Stimulated activated CD4-positive, alpha-beta T cell treated with anti-CD3 and anti-CD28 coated beads, Interleukin-12 subunit alpha, Interleukin-12 subunit beta, amount 100 ng/mL, for 24 hours (primary cell): ENCODE measurements around the gene RAB22A.
"Not testable (repeated sequence)": the region's sequence is repeated elsewhere in the genome, so short reads cannot be mapped to it uniquely, and the experiment has no call there.

ENCODE experiments used
- DNase-seq, 2 experiments: peaks; one replicate each; pipeline ENCODE4 v3.0.0-alpha.2; 2020; ENCODE audit warnings: low read depth in 2 of 2

Gene RAB22A

DNA sequence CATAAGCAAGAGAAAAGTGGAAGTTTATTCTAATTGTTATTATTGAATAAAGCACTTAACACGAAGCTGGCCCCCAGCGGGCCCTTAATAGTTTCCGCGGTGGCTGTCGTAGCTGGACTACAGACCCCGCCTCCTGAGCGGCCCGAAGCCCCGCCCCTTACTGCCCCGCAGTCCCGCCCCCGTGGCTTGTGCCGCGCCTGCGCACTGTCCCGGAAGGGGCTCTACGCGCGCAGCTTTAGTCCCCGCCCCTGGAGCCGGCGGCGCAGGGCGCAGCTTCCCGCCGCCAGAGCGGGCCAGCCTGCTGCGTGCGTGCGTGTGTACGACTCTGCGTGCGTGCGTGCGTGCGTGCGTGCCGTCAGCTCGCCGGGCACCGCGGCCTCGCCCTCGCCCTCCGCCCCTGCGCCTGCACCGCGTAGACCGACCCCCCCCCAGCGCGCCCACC lies 79.4 kb downstream of the RAB22A start, which contains the start of gene VAPB:
VAPB (plus strand) TSS at position 348 of the 442 bp plus-strand sequence. CDS start 231 bp downstream, outside the sequence.
- peak; percentile 92 to 94 for DNase-seq

DNA sequence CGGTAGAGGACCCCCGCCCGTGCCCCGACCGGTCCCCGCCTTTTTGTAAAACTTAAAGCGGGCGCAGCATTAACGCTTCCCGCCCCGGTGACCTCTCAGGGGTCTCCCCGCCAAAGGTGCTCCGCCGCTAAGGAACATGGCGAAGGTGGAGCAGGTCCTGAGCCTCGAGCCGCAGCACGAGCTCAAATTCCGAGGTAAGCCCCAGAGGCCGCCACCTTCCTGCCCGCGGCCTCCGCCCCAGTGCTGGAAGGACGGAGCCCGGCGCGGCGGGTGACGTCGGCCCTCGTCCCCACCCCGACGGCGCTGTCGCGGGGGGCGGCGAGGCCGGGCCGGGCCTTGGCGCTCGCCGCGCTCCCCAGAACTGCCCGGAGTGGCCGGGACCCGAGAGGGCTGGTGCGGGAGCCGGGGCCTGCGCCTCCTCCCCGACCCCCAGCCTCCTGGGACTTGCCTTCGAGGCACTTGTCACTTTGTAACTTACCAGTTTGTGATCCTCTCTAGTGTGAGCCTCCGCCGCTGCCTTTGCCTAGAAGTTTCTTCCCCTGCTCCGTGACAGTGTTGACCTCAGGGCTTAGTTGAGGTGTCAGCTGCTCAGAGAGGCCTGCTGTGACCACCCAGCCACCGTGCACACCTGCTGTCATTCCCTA lies 79.9 kb downstream of the RAB22A start:
- peak in 1 of 2 experiments; percentile 8 for DNase-seq

DNA sequence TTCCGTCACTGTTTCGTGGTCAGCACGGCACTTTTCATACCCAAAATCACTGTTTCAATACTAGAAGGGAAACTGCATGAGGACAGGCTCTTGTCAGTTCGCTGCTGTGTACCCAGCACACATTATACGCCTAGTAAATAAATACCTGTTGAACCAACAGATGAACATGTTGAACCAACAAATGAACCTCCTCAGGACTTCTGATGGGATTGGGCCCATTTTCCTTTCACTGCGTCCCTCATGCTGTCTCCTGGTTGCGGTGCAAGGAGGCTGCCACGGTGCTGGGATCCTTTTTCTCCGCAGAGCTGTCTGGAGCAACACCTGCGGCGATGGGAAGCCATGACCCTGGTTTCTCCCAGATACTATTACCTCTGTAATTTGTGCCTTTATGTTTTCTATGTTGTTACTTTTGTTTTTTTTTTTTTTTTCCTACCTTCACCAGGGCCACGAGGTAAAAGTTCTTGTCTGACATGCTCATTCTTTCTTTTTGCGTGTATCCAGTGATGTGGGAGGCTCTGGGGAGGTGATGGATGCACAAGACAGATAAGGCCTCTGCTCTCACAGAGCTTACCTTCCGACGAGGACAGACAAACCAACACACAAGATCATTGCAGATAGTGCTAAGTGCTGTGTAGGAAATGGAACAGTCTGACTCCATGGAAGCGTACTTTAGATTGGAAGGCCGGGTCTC lies 80.6 kb downstream of the RAB22A start:
- no peak for DNase-seq

DNA sequence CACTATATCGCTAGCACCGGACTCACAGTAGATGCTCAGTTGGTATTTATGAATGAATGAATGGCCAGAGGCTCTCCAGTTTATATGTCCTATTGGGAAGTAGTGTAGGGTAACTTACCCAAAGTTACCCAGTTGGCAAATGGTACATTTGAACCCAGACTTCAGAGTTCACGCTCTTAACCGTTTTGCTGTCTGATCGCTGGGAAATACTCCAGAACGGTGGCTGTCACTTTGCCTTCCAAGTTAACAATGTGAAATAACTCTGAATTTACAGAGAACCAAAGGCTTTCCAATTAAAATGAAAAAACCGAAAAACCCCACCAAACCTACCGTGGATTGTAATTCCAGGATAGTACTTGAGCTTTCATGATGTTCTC lies 81.1 kb downstream of the RAB22A start:
- DNase-seq = no peak

DNA sequence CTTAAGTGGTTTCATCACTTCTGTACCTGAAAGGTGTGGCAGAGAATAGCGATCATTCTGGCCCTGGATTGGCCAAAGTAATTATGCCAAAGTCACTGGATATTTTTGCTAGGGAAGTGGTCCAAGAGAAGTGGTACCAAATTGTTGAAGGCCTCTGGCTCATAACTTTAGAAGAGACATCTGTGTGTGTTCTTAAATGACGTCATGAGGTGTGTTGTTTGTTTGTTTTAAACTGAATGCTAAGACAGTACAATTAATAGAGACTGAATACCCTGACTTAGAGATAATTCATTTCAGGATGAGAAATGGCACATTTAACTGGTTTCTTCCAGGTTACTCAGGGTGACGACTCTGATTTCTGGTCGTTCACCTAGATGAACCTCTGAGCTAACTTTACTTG lies 82.8 kb downstream of the RAB22A start:
- no peak for DNase-seq

DNA sequence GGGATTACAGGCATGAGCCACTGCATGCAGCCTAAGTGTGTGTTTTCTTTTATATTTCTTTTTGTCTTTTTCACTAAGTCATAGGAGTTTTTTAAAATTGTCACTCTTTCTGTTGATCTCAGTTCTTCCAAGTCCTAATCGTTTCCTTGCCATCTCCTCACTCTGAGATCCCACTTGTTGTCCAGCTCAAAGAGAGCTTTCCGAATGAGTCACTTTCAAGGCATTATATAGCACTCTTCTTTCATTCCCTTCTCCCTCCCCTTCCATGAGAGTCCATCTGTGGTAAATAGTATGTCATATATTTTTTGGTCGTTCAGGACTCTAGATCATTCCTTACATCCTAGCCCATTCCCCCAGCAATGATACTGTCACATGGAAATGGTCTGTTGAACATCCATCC lies 83.8 kb downstream of the RAB22A start:
- DNase-seq = no peak

DNA sequence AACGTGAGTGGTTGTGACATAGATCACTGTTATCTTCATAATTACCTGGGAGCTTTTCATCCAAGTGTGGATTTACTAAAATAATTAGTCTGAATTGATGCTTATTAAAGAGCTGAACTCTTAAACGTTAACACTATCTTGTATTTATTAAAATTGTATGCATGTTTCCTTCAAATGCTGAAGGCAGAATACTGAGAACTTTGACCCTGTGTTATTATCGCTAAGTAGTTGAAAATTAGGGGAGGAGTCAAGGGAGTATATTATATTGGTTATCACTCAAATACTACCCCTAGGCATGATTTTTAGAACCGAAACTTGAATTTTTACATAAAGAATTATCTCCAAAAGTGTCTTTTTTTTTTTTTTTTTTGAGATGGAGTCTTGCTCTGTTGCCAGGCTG lies 85.3 kb downstream of the RAB22A start:
- no peak for DNase-seq

DNA sequence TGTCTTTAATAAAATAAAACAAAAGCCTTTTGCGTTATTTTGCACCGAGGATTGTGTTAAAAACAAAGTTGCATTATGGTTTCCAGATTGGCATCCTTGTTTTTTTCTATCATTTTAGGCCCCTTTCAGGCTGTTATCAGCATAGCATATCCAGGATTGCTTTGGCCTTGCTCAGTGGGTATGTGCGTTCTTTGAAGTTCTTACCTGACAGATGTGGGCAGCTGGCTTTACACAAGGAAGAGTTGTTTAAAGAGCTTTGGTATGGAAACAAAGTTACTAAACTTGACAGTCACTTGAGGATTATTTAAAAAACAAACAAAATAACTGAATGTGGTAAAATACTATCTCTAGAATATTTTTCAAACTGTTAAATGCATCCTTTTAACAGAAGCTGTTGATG lies 86.1 kb downstream of the RAB22A start:
- no peak for DNase-seq

DNA sequence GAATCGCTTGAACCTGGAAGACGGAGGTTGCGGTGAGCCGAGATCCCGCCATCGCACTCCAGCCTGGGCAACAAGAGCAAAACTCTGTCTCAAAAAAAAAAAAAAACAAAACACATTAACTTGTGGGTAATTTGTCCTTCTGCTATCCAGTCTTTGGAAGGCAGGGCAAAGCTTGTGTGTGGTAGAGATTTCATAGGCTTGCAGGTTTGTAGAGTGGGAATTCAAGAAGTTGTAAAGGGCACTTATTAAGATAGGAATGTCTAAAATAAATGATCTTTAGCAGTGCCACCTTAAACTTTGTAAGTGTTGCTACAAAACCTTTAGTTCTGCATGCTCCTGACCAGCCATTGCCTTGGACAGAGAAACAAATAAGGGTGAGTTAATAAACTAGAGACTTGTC lies 87.9 kb downstream of the RAB22A start:
- no peak for DNase-seq

DNA sequence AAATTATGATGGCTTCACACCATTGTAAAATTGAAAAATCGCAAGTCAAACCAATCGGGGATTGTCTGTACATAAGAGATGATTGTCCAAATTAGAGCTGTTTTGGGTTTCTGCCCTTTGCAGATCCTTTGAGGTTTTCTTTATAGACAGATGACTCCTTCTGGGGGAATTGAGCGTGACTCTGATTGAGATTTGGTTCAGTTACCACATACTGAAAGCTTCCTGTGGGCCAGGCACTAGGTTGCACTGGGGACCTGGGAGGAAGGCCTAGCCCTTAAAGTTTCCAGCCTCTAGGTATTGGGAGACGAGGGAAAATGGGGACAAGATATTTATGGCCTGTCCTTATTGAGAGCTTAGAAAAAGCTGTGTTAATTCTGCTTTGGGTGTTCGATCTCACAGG lies 88.7 kb downstream of the RAB22A start:
- no peak for DNase-seq

DNA sequence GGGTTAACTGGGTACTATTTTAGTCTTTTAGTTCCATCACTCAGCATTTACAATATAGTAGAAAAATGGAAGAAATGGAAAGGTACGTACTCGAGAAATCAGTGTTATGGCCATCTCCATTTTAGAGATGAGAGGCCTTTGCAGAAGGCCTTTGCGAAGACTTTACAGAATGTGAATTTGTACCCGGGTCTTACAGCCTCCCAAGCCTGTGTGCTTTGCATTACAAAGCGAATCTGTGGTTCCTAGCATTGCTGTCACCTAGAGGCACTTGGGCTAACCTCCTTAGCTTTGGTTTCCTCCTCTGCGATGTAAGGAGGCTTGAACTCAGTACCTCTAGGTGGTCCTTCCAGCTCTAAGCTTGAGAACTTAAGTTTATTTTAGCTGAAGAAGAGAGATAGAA lies 90.4 kb downstream of the RAB22A start:
- DNase-seq = no peak

DNA sequence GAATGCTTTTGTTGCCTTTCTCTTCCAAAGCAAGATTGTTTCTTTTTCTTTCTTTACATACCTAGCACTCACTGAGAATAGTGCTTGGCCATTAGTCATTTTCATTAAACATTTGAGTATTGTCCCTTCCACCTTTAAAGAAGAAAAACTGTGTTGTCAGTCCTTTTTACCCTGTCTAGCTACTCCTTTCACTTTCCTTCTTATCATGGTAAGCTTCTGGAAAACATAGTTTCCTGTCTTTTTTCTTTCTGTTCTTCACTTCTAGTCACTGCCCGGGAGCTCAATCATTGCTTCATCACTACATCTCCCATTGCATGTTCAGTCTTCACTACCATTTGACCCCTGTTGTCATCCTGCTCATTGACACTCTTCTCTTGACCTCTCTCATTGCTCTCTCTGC lies 91.6 kb downstream of the RAB22A start:
- no peak for DNase-seq

DNA sequence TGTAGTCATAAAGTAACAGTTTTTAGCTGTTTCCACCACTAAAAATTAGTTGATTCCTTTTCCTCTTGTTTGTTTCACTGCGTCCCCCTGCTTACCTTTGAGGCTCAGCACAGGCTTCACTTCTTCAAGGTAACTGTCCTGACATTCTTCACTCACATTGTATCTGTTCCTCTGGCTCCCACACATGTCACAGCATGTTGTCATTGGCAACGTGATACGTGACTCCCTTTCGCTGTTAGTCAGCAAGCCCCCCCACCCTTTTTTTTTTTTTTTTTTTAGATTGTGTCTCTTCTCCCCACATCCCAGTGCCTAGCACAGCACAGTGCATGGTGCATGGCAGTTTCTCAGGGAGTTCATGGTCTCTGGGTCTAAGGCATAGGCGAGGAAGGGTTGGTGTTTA lies 92.8 kb downstream of the RAB22A start:
- no peak for DNase-seq

DNA sequence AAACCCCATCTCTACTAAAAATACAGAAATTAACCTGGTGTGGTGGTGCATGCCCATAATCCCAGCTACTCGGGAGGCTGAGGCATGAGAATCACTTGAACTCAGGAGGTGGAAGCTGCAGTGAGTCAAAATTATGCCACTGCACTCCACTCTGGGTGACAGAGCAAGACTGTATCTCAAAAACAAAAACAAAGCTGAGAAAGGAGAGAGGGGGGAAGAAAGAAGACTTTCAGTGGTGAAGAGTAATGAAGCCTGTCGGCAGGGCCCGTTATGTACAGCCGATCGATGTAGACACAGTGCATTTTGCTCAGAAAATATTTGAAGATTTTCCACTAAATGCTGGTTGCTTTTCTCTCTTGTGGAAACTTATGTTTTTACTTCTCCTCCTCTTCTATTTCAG lies 93.3 kb downstream of the RAB22A start:
- no peak for DNase-seq

DNA sequence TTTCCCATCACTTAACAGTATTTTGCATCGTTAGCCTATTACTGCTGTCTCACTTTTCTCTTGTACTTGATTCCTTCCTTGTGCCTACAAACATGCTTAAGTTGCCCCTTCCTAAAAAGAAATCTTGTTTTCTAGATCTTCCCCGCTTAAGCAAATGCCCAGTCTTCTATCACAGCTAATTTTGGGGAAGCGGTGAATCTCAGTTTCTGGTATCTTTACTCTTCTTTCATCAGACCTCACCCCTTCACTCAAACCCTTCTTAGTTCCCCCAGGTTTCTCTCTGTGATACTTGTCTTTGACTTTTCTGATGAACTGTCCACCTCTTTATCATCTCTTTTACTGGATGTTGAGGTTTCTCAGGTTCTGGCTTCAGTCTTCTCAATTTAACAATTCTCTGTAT lies 93.8 kb downstream of the RAB22A start:
- no peak for DNase-seq

DNA sequence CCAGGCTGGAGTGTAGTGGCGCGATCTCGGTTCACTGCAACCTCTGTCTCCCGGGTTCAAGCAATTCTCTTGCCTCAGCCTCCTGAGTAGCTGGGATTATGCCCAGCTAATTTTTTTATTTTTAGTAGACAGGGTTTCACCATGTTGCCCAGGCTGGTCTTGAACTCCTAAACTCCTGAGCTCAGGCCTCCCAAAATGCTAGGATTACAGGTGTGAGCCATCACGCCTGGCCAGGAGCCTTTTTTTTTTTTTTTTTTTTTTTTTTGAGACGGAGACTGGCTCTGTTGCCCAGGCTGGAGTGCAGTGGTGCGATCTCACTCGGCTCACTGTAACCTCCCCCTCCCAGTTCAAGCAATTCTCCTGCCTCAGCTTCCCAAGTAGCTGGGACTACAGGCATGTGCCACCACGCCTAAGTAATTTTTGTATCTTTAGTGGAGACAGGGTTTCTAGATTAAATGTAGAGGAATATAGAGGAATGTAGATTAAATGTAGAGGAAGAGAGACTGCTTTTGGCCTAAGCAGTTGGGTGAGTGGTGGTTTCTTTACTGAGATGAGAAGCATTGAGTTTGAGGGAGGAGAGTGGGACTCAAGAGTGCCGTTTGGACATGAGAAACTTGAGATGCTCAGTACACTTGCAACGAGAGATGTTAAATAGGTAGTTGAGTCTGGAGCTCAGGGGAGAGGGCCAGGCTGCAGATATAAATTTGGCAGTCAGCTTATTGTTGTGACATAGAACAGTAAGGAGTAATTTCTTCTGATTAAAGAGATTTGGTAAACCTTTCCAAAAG lies 96.2 kb downstream of the RAB22A start:
- no peak for DNase-seq

DNA sequence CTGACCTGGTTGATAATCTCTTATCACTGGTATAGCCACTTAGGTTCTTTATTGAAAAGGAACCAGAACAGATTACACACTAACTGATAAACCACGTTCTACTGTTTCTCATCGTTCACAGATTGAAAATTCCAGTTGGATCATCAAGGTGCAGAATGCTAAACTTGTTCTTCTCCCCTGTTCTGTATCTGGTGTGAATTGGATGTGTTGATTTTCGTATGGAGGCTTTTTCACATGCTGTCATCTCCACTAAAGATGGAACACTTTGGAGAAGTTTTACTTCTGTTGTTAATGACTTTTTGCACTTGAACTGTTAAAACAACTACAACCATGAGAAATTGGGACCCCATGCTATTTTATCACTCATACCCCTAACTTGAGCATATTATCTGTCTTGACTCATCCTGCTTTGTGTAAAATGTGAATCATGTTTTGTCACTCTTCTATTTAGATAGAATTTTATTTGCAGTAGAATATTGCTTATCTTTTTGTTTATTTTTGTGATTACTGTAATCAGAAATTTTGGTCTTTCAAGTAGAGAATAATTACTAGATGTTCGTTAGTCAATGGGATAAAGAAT lies 97.0 kb downstream of the RAB22A start:
- no peak for DNase-seq

DNA sequence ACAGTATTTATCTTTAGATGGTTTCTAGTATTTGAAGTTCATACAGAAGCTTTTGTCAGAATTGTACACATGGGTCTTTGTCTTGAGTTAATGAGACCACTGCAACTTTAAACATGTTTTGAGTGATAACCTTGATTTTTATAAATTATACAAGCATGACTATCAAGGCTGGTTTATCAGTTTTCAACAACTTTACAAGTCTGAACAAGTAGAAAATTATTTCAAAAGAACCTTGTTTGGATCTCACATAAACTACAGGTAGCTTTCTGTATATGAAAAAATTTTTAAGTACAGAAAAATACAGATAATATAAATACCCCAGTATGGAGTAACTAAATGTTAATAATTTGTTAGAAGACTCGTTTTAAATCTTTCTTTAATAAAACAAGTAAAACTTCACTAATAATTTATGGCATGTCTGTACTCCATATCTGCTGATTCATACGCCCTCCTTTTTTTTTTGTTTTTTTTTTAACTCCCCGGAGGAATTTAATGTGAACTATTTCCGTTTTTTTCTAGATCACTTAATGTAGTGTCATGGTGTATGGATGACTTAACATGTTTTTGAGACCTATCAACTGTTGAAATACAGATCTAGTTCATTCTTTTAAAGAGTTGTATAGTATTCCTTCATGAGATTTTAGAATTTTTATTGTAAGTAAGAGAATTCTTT lies 97.8 kb downstream of the RAB22A start:
- DNase-seq = no peak

DNA sequence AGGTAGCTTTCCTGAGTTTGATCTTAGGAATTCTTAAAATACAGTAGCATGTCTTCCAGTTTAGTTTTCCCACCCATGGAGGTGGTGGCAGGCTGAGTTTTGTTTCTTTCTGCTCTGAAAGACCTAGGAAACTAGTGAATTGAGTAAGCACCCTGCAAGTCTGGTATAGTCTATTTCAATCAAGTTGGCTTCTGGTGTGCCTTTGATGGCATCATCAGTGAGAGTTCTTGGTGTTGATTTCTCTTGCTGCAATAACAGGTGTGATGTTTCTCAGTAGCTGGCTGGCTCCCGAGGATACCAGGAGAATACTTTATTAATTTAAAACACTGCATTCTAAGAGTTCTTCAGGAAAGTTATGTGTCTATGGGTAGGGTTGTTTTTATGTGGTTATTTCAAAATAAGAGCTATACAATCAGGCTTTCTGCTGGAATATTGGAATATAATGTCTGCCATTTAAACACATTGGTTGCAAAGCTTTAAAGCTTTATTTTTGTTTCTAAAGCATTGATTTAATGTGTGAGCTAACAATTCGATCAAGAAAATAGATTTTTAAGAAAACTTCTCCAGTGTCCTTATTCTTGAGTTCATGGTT lies 98.5 kb downstream of the RAB22A start:
- DNase-seq = no peak

DNA sequence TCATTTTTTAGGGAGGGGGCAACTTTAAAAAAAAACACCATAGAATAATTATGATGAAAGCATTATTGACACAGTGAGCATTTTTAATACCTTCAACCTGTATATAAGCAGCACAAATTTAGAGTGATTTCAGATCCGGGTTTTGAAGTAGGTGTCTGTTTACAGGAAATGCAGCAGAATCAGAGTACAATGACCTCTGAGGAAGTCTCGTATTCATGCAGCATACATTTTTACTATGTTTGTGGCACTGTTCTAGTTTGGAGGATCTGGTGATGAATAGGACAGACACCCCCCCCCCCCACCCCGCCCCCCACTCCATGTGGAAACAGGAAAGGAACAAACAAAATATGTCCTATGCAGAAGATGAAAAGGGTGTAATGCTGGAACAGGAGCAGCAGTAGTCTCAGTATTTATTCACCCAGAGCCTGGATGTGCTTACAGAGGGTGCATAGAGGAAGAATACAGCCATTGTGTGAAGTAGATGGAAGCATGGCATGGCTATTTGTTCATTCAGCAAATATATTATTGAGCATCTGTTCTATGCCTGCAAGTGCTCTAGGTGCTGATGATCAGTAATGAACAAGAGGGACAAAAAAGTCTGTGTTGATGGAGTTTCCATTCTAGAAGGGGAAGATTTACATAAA lies 99.2 kb downstream of the RAB22A start:
- no peak for DNase-seq

DNA sequence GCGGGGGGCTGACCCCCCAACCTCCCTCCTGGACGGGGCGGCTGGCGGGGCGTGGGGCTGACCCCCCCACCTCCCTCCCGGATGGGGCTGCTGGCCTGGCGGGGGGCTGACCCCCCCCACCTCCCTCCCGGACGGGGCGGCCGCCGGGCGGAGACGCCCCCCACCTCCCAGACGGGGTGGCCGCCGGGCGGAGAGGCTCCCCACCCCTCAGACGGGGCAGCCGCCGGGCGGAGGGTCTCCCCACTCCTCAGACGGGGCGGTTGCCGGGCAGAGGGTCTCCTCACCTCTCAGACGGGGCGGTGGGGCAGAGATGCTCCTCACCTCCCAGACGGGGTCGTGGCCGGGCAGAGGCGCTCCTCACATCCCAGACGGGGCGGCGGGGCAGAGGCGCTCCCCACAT lies 104.7 kb downstream of the RAB22A start:
- not testable (repeated sequence) for DNase-seq
